Measurements from ENCODE around the gene ATF6B.

Gene ATF6B

GRCh38 chr6:32168807-32169591, 41.0 kb upstream of the ATF6B start:
- H3K36me3 ChIP-seq (ENCODE audit: control insufficient read depth, insufficient read depth, low read length) = peaks cover 77% of the 10 kb centered on the region
- no peak overlapping the region for H3K4me3 ChIP-seq (ENCODE audit: extremely low read depth, insufficient read depth, low read length, poor library complexity, severe bottlenecking)
- no peaks in the 10 kb centered on the region for H3K9me3 ChIP-seq (ENCODE audit: control insufficient read depth, low read length)
- H3K27ac ChIP-seq (ENCODE audit: low read depth, low read length, severe bottlenecking) = no peak overlapping the region
- 92 to 95% methylated on average over 8 to 11 of the region's 11 CpGs for WGBS, 2 experiments (ENCODE audit: insufficient coverage in 2 of 2)
- peaks cover 16% of the 10 kb centered on the region for H3K4me1 ChIP-seq (ENCODE audit: control insufficient read depth, insufficient read depth, low read length, poor library complexity, severe bottlenecking)

- Histone ChIP-seq H3K9me3 (ENCODE audit: control insufficient read depth, low read length) (no peaks in the 10 kb centered on the region), H3K27ac (ENCODE audit: low read depth, low read length, severe bottlenecking) (peak overlapping the region; percentile 46), H3K4me3 (ENCODE audit: extremely low read depth, insufficient read depth, low read length, poor library complexity, severe bottlenecking) (no peak overlapping the region), H3K36me3 (ENCODE audit: control insufficient read depth, insufficient read depth, low read length) (peaks cover 78% of the 10 kb centered on the region), H3K4me1 (ENCODE audit: control insufficient read depth, insufficient read depth, low read length, poor library complexity, severe bottlenecking) (peaks cover 16% of the 10 kb centered on the region)
- WGBS, 2 experiments (ENCODE audit: insufficient coverage in 2 of 2) = 87 to 100% methylated on average over 1 to 2 of the region's 2 CpGs
Observed at GRCh38 chr6:32168350-32168749, 40.3 kb upstream of the ATF6B start.

- Histone ChIP-seq H3K4me3 (ENCODE audit: extremely low read depth, insufficient read depth, low read length, poor library complexity, severe bottlenecking) (no peak overlapping the region), H3K27ac (ENCODE audit: low read depth, low read length, severe bottlenecking) (peak overlapping the region; percentile 46), H3K4me1 (ENCODE audit: control insufficient read depth, insufficient read depth, low read length, poor library complexity, severe bottlenecking) (peaks cover 16% of the 10 kb centered on the region), H3K36me3 (ENCODE audit: control insufficient read depth, insufficient read depth, low read length) (peaks cover 83% of the 10 kb centered on the region), H3K9me3 (ENCODE audit: control insufficient read depth, low read length) (no peaks in the 10 kb centered on the region)
- WGBS, 2 experiments (ENCODE audit: insufficient coverage in 2 of 2) = 86 to 90% methylated on average over 2 of the region's 6 CpGs
Observed at GRCh38 chr6:32167761-32168262, 39.8 kb upstream of the ATF6B start.

- peak overlapping the region; percentile 46 for H3K27ac ChIP-seq (ENCODE audit: low read depth, low read length, severe bottlenecking)
- peaks cover 88% of the 10 kb centered on the region for H3K36me3 ChIP-seq (ENCODE audit: control insufficient read depth, insufficient read depth, low read length)
Observed at GRCh38 chr6:32167154-32167760, 39.2 kb upstream of the ATF6B start.

GRCh38 chr6:32166411-32167061, 38.5 kb upstream of the ATF6B start:
- Histone ChIP-seq H3K27ac (ENCODE audit: low read depth, low read length, severe bottlenecking) (no peak overlapping the region), H3K4me1 (ENCODE audit: control insufficient read depth, insufficient read depth, low read length, poor library complexity, severe bottlenecking) (peaks cover 16% of the 10 kb centered on the region)

More at GRCh38 chr6:32167154-32167760, 39.2 kb upstream of the ATF6B start:
- Histone ChIP-seq H3K4me1 (ENCODE audit: control insufficient read depth, insufficient read depth, low read length, poor library complexity, severe bottlenecking) (peaks cover 16% of the 10 kb centered on the region), H3K9me3 (ENCODE audit: control insufficient read depth, low read length) (no peaks in the 10 kb centered on the region), H3K4me3 (ENCODE audit: extremely low read depth, insufficient read depth, low read length, poor library complexity, severe bottlenecking) (no peak overlapping the region)
- 94 to 96% methylated on average over 32 of the region's 32 CpGs for WGBS, 2 experiments (ENCODE audit: insufficient coverage in 2 of 2)

GRCh38 chr6:32164295-32164694, 36.2 kb upstream of the ATF6B start, which contains the start of gene EGFL8:
EGFL8 (plus strand) TSS chr6:32164595; CDS start chr6:32166166, 1,571 bp downstream.
- Histone ChIP-seq H3K27ac (ENCODE audit: low read depth, low read length, severe bottlenecking) (peak within 1 kb of the TSS; percentile 83), H3K4me3 (ENCODE audit: extremely low read depth, insufficient read depth, low read length, poor library complexity, severe bottlenecking) (no peak within 1 kb of the TSS), H3K9me3 (ENCODE audit: control insufficient read depth, low read length) (no peaks in the 10 kb centered on the region), H3K4me1 (ENCODE audit: control insufficient read depth, insufficient read depth, low read length, poor library complexity, severe bottlenecking) (peaks cover 8% of the 10 kb centered on the region), H3K36me3 (ENCODE audit: control insufficient read depth, insufficient read depth, low read length) (peaks cover 80% of the 10 kb centered on the region)

More at GRCh38 chr6:32166411-32167061, 38.5 kb upstream of the ATF6B start:
- Histone ChIP-seq H3K4me3 (ENCODE audit: extremely low read depth, insufficient read depth, low read length, poor library complexity, severe bottlenecking) (no peak overlapping the region), H3K9me3 (ENCODE audit: control insufficient read depth, low read length) (no peaks in the 10 kb centered on the region), H3K36me3 (ENCODE audit: control insufficient read depth, insufficient read depth, low read length) (peaks cover 90% of the 10 kb centered on the region)
- WGBS, 2 experiments (ENCODE audit: insufficient coverage in 2 of 2) = 93 to 94% methylated on average over 24 to 28 of the region's 30 CpGs

GRCh38 chr6:32163559-32164258, 35.7 kb upstream of the ATF6B start:
- Histone ChIP-seq H3K27ac (ENCODE audit: low read depth, low read length, severe bottlenecking) (peak overlapping the region; percentile 83), H3K4me3 (ENCODE audit: extremely low read depth, insufficient read depth, low read length, poor library complexity, severe bottlenecking) (no peak overlapping the region), H3K9me3 (ENCODE audit: control insufficient read depth, low read length) (no peaks in the 10 kb centered on the region), H3K36me3 (ENCODE audit: control insufficient read depth, insufficient read depth, low read length) (peaks cover 79% of the 10 kb centered on the region), H3K4me1 (ENCODE audit: control insufficient read depth, insufficient read depth, low read length, poor library complexity, severe bottlenecking) (peaks cover 7% of the 10 kb centered on the region)
- 90 to 100% methylated on average over 3 to 6 of the region's 7 CpGs for WGBS, 2 experiments (ENCODE audit: insufficient coverage in 2 of 2)

GRCh38 chr6:32158052-32158451, 30.0 kb upstream of the ATF6B start:
- Histone ChIP-seq H3K36me3 (ENCODE audit: control insufficient read depth, insufficient read depth, low read length) (peaks cover 64% of the 10 kb centered on the region), H3K9me3 (ENCODE audit: control insufficient read depth, low read length) (no peaks in the 10 kb centered on the region), H3K27ac (ENCODE audit: low read depth, low read length, severe bottlenecking) (no peak overlapping the region), H3K4me3 (ENCODE audit: extremely low read depth, insufficient read depth, low read length, poor library complexity, severe bottlenecking) (no peak overlapping the region), H3K4me1 (ENCODE audit: control insufficient read depth, insufficient read depth, low read length, poor library complexity, severe bottlenecking) (peaks cover 12% of the 10 kb centered on the region)

GRCh38 chr6:32156891-32157290, 28.8 kb upstream of the ATF6B start:
- no peak overlapping the region for H3K4me3 ChIP-seq (ENCODE audit: extremely low read depth, insufficient read depth, low read length, poor library complexity, severe bottlenecking)
- H3K9me3 ChIP-seq (ENCODE audit: control insufficient read depth, low read length) = no peaks in the 10 kb centered on the region
- peaks cover 52% of the 10 kb centered on the region for H3K36me3 ChIP-seq (ENCODE audit: control insufficient read depth, insufficient read depth, low read length)
- H3K4me1 ChIP-seq (ENCODE audit: control insufficient read depth, insufficient read depth, low read length, poor library complexity, severe bottlenecking) = peaks cover 21% of the 10 kb centered on the region
- H3K27ac ChIP-seq (ENCODE audit: low read depth, low read length, severe bottlenecking) = no peak overlapping the region
- WGBS, 2 experiments (ENCODE audit: insufficient coverage in 2 of 2) = 90 to 100% methylated on average over 2 to 4 of the region's 9 CpGs

- Histone ChIP-seq H3K27ac (ENCODE audit: low read depth, low read length, severe bottlenecking) (peak overlapping the region; percentile 98), H3K9me3 (ENCODE audit: control insufficient read depth, low read length) (no peaks in the 10 kb centered on the region), H3K36me3 (ENCODE audit: control insufficient read depth, insufficient read depth, low read length) (peaks cover 42% of the 10 kb centered on the region), H3K4me3 (ENCODE audit: extremely low read depth, insufficient read depth, low read length, poor library complexity, severe bottlenecking) (peak overlapping the region; percentile 95), H3K4me1 (ENCODE audit: control insufficient read depth, insufficient read depth, low read length, poor library complexity, severe bottlenecking) (peaks cover 22% of the 10 kb centered on the region)
- WGBS, 2 experiments (ENCODE audit: insufficient coverage in 2 of 2) = 16 to 22% methylated on average over 27 of the region's 34 CpGs
Observed at GRCh38 chr6:32154514-32155161, 26.6 kb upstream of the ATF6B start.
